Ovary (tissue), 9 donors: ENCODE measurements around the gene IRAK1. TPM values are rescaled to one million over a fixed set of nuclear protein-coding genes. Genes with fewer than 3 reads are reported as not detected.

Experiments used
- DNase-seq, 5 donors: peaks; one replicate each; pipeline ENCODE4 v3.0.0-alpha.2; 2019 to 2020
- H3K27ac ChIP-seq, 2 donors: fragments of 200-600 bp; one replicate each; pipeline versions ENCODE4 v1.5.1 to v1.8.0; 2019 to 2022
- H3K27me3 ChIP-seq: fragments of 200-600 bp; one replicate; pipeline ENCODE4 v1.8.0; 2022
- H3K36me3 ChIP-seq: fragments of 200-600 bp; sonication (generic); one replicate; pipeline ENCODE4 v1.5.1; 2019
- H3K4me1 ChIP-seq: one replicate; pipeline ENCODE4 v1.8.1; 2013; ENCODE audit warnings: mild to moderate bottlenecking, moderate library complexity; ENCODE audit not compliant: insufficient read depth
- H3K4me3 ChIP-seq: fragments of 200-600 bp; sonication (generic); one replicate; pipeline ENCODE4 v1.5.1; 2017
- H3K9me3 ChIP-seq, 2 donors: fragments of 200-600 bp in 1 of 2; sonication (generic) in 1 of 2; one replicate each; pipeline versions ENCODE4 v1.5.1 to v1.8.1; 2013 to 2019; ENCODE audit warnings: mild to moderate bottlenecking in 1 of 2, moderate library complexity in 1 of 2
- EP300 ChIP-seq: sonication (generic); formaldehyde crosslinking; IDR thresholded peaks from one replicate; pipeline ENCODE4 v1.6.1; 2017; ENCODE audit warnings: antibody characterized with exemption
- POLR2A ChIP-seq: fragments of 450-650 bp; IDR thresholded peaks from one replicate; pipeline ENCODE4 v1.6.1; 2017; ENCODE audit warnings: antibody characterized with exemption, mild to moderate bottlenecking, moderate library complexity
- WGBS, 3 donors: extraction: QIAGEN DNeasy Blood & Tissue Kit in 1 of 3; methylation state at CpG; one replicate each; pipeline versions ENCODE4 v1.1.5 to v1.1.7; 2013 to 2017; 5-methylcytosine and 5-hydroxymethylcytosine counted together
- intact Hi-C, 4 donors: fragments of 100-400 bp; cut with DNase I; formaldehyde crosslinking; loops; one replicate each; pipeline versions ENCODE4 v1.11.0 to v1.15.1; 2022 to 2023
- polyA plus RNA-seq, 2 donors: library from polyadenylated mRNA; stranded (reverse); fragments of 200-250 nt in 1 of 2; fragments of 350-450 nt in 1 of 2; fragmentation: Illumina TruSeq in 1 of 2; extraction: RNeasy Lipid Tissue Mini Kit (QIAGEN cat#74804) in 1 of 2; gene quantifications; one replicate each; pipeline ENCODE4 v1.2.3, GENCODE V29; 2013 to 2014
- total RNA-seq, 7 donors: library from RNA; depleted of rRNA in 2 of 7; stranded (reverse); fragments of >200 nt in 2 of 7; fragmentation: NEBNext Ultra II Directional in 3 of 7; extraction: Animal tissue kit (Norgen Biotek cat#: 25700) in 3 of 7; gene quantifications; one replicate each; pipeline versions ENCODE4 v1.1.0 to v1.2.4, GENCODE V29; 2016 to 2023
- TF ChIP-seq, protein P1 (sequence below), 3 donors: fragments of 450-650 bp in 2 of 3; fragments of 200-600 bp in 1 of 3; IDR thresholded peaks; one replicate each; pipeline versions ENCODE4 v1.5.1 to v1.8.0; 2016 to 2022; ENCODE audit warnings: antibody characterized with exemption in 3 of 3, mild to moderate bottlenecking in 1 of 3
- donor health status: DM: no; HTN: no; CAD: no; lungs with moderate emphysema.
- donor health status: DM: no; HTN: no; CAD: no.
- donor health status: Bipolar disorder and iron deficiency.
- donor health status: DM: yes; HTN: yes; CAD: no.
- donor health status: DM: no; HTN: no; CAD: no.
- donor health status: DM: yes; HTN: yes; CAD: no.

Gene IRAK1
- total and polyA plus RNA-seq, 9 donors: 10.5 to 97.4 (median 36.1) TPM

DNA sequence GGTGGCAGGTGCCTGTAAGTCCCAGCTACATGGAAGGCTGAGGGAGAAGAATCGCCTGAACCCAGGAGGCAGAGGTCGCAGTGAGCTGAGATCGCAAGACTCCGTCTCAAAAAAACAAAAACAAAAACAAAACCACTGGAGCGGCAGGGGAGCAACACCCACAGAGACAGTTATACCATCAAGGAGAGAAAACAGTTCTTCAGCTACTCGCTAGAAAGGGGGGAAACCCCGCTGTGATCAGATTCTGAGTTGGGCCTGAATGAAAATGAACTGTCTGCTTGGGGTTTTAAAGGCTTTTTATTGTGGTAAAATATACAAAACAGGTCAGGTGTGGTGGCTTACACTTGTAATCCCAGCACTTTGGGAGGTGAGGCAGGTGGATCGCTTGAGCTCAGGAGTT lies 16.8 kb upstream of the IRAK1 start:
- no peak for DNase-seq
- no peaks in the 10 kb centered on the region for H3K27me3 ChIP-seq
- no peak overlapping the region for H3K27ac ChIP-seq
- no peak overlapping the region for H3K4me3 ChIP-seq
- TF ChIP-seq EP300 (no peak), POLR2A (no peak)
- TF ChIP-seq, protein P1, sequence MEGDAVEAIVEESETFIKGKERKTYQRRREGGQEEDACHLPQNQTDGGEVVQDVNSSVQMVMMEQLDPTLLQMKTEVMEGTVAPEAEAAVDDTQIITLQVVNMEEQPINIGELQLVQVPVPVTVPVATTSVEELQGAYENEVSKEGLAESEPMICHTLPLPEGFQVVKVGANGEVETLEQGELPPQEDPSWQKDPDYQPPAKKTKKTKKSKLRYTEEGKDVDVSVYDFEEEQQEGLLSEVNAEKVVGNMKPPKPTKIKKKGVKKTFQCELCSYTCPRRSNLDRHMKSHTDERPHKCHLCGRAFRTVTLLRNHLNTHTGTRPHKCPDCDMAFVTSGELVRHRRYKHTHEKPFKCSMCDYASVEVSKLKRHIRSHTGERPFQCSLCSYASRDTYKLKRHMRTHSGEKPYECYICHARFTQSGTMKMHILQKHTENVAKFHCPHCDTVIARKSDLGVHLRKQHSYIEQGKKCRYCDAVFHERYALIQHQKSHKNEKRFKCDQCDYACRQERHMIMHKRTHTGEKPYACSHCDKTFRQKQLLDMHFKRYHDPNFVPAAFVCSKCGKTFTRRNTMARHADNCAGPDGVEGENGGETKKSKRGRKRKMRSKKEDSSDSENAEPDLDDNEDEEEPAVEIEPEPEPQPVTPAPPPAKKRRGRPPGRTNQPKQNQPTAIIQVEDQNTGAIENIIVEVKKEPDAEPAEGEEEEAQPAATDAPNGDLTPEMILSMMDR (IDR thresholded peaks at IDR 0.05): no peak
- WGBS, 3 donors: 73 to 81% (median 78%) methylated on average over 8 of the region's 8 CpGs
- intact Hi-C loops: no loop called here
- H3K9me3 ChIP-seq: no peaks in the 10 kb centered on the region
- peaks cover 4% of the 10 kb centered on the region for H3K4me1 ChIP-seq
- H3K36me3 ChIP-seq: no peaks in the 10 kb centered on the region

DNA sequence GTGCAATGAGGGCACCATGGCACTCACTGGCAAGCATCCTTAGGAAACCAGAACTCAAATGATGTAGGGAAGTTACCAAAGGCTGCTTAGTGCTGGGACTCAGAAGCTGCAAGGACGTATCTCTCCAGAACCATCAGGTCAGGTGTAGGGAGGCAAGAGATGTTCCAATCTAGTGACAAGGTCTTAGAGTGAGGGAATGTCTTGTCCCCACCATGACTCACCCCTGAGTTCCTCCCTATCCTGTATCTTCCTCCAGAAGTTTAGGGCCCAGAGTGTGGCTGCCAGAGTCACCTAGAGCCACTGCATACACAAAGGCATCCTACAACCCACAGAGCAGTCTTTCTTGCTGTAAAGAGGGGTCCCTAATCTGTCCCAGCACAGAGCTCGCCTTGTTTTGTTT lies 14.1 kb upstream of the IRAK1 start:
- WGBS, 3 donors: 82 to 86% (median 85%) methylated on average over 2 of the region's 2 CpGs
- H3K36me3 ChIP-seq: no peaks in the 10 kb centered on the region
- intact Hi-C loops: no loop called here

DNA sequence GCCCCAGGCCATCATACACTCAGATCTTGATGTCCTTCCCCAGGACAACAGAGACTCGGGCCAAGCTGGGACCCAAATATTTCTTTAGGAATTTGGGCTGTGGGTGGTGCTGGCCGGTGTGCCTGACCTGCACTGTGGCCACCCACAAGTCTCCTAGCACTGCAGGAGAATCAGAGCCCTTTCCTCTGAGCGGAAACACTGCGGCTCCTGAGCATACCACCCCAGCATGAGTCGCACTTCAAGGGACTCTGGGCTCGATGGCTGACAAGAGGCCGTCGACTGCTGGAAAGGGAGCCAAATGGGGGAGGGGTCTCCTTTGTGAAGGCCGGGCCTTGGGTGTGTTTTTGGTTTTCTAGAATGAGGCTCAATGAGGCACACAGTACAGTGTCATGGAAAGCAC lies 13.0 kb upstream of the IRAK1 start:
- DNase-seq: no peak
- Histone ChIP-seq H3K9me3 (no peaks in the 10 kb centered on the region), H3K4me1 (peaks cover 11% of the 10 kb centered on the region), H3K27me3 (no peaks in the 10 kb centered on the region), H3K27ac (no peak overlapping the region), H3K36me3 (no peaks in the 10 kb centered on the region), H3K4me3 (no peak overlapping the region)
- 55 to 71% (median 58%) methylated on average over 9 of the region's 9 CpGs for WGBS, 3 donors
- TF ChIP-seq POLR2A: no peak
- TF ChIP-seq, protein P1 (IDR thresholded peaks at IDR 0.05): no peak
- no peak for TF ChIP-seq EP300
- intact Hi-C loops: no loop called here

More for the DNA sequence above, 14.1 kb upstream of the IRAK1 start:
- Histone ChIP-seq H3K9me3 (no peaks in the 10 kb centered on the region), H3K27me3 (no peaks in the 10 kb centered on the region), H3K4me1 (peaks cover 5% of the 10 kb centered on the region), H3K27ac (no peak overlapping the region), H3K4me3 (no peak overlapping the region)
- TF ChIP-seq EP300: no peak
- TF ChIP-seq, protein P1 (IDR thresholded peaks at IDR 0.05): no peak
- TF ChIP-seq POLR2A: no peak
- no peak for DNase-seq

DNA sequence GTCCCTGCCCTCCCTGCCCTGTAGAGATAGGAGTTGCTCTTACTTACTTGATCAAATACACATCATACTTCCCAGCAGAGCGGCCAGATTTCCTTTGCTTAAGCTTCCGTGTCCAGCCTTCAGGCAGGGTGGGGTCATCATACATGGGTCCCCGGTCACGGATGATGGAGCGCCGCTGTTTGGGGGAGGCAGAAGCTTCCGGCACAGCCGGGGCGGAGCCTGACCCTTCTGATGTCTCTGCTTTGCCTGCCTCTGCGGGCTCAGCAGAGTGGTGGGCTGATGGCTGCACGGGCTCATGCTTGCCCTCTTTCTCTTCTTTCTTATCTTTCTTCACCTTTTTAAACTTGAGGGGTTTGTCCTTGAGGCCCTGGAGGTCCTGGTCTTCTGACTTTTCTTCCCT lies 12.5 kb upstream of the IRAK1 start:
- no peak for DNase-seq
- 62 to 75% (median 68%) methylated on average over 11 of the region's 11 CpGs for WGBS, 3 donors
- H3K36me3 ChIP-seq: no peaks in the 10 kb centered on the region
- TF ChIP-seq, protein P1 (IDR thresholded peaks at IDR 0.05): no peak
- TF ChIP-seq EP300: no peak
- no peak for TF ChIP-seq POLR2A
- H3K27ac ChIP-seq: no peak overlapping the region
- intact Hi-C loops: no loop called here
- H3K4me1 ChIP-seq: peaks cover 11% of the 10 kb centered on the region
- no peaks in the 10 kb centered on the region for H3K27me3 ChIP-seq
- no peak overlapping the region for H3K4me3 ChIP-seq
- H3K9me3 ChIP-seq: no peaks in the 10 kb centered on the region
